ENCODE measurements around the gene MS4A8. TPM values are rescaled to one million over a fixed set of nuclear protein-coding genes. Genes with fewer than 3 reads are reported as not detected.

MS4A8 gene
- total and polyA plus RNA-seq, 2 of the 4 experiments (the other 2 are of a cell fraction), result not detected

- Histone ChIP-seq H3K56ac (ENCODE audit: extremely low read depth, insufficient read depth, low read length) (no peak overlapping the region), H4K5ac (ENCODE audit: low read depth, low read length) (no peak overlapping the region), H3K4me3 (ENCODE audit: insufficient read depth, low read depth, low read length) (no peak overlapping the region), H2AFZ (replicated peaks; ENCODE audit: low read length, poor library complexity) (no peak overlapping the region), H2AK5ac (ENCODE audit: low read depth, low read length) (no peak overlapping the region), H3K23ac (ENCODE audit: low read depth, low read length) (no peak overlapping the region), H2BK5ac (ENCODE audit: low read depth, low read length, poor library complexity, severe bottlenecking) (no peak overlapping the region), H3K14ac (replicated peaks; ENCODE audit: low read depth, low read length) (no peak overlapping the region), H4K20me1 (ENCODE audit: insufficient read depth, low read length) (no peaks in the 10 kb centered on the region), H3K9me3 (ENCODE audit: control insufficient read depth, insufficient read depth, low read length) (no peaks in the 10 kb centered on the region), H3K4ac (ENCODE audit: low read depth, low read length) (no peak overlapping the region), H2BK20ac (ENCODE audit: low read depth, low read length) (no peak overlapping the region), H4K8ac (ENCODE audit: low read depth in 2 of 2, low read length in 2 of 2) (no peak overlapping the region), H3K4me2 (ENCODE audit: low read depth, low read length) (no peak overlapping the region), H3K4me1 (ENCODE audit: control insufficient read depth, insufficient read depth, low read length) (no peaks in the 10 kb centered on the region), H2AK9ac (replicated peaks; ENCODE audit: low read depth, low read length, poor library complexity) (no peak overlapping the region), H3K27ac (ENCODE audit: insufficient read depth, low read length) (no peak overlapping the region), H3K18ac (ENCODE audit: low read depth, low read length) (no peak overlapping the region), H4K91ac (ENCODE audit: insufficient read depth, low read depth, low read length) (no peak overlapping the region), H3K79me1 (ENCODE audit: low read depth in 1 of 2, low read length in 2 of 2) (no peaks in the 10 kb centered on the region), H2BK120ac (ENCODE audit: low read depth, low read length) (no peak overlapping the region), H3K9ac (ENCODE audit: low read depth, low read length) (no peak overlapping the region), H3K27me3 (ENCODE audit: control insufficient read depth, insufficient read depth, low read length) (no peaks in the 10 kb centered on the region), H2BK15ac (ENCODE audit: low read depth, low read length) (no peak overlapping the region), H3K9me1 (ENCODE audit: insufficient read depth, low read length) (no peaks in the 10 kb centered on the region), H3K36me3 (ENCODE audit: control insufficient read depth, insufficient read depth, low read length) (no peaks in the 10 kb centered on the region)
- no peak for DNase-seq
- no TSS peak for BruUV-seq (replicated peaks)
- 28% methylated on average over 4 of the region's 4 CpGs; no CpG with 5 or more reads in 1 of the 2 experiments for WGBS, 2 experiments (ENCODE audit: extremely low coverage in 2 of 2, insufficient read length in 1 of 2)
- ChIA-PET CTCF (no interaction called here), POLR2A (ENCODE audit: unreplicated experiment) (no interaction called here)
- intact Hi-C loops (cut with micrococcal nuclease), result no loop called here
- in situ Hi-C loops (cut with MboI; ENCODE audit: low sequenced_read_pairs), result no loop called here
- TF ChIP-seq NFE2L2 (IDR thresholded peaks at IDR 0.05; ENCODE audit: low read depth, low read length), result no peak
- TF ChIP-seq MXI1 (IDR thresholded peaks at IDR 0.05; ENCODE audit: borderline replicate concordance, low read depth, low read length), result no peak
- TF ChIP-seq USF2 (IDR thresholded peaks at IDR 0.05; ENCODE audit: low read depth, low read length), result no peak
- TF ChIP-seq CEBPB (IDR thresholded peaks at IDR 0.05; ENCODE audit: low read depth, low read length), result no peak
- no peak for TF ChIP-seq MAFK (IDR thresholded peaks at IDR 0.05; ENCODE audit: low read depth, low read length)
- TF ChIP-seq BHLHE40 (IDR thresholded peaks at IDR 0.05; ENCODE audit: low read depth, low read length), result no peak
- TF ChIP-seq SMC3 (IDR thresholded peaks at IDR 0.05; ENCODE audit: low read depth, low read length), result no peak
- no peak for TF ChIP-seq FOS (IDR thresholded peaks at IDR 0.05; ENCODE audit: low read depth, low read length)
- TF ChIP-seq RFX5 (IDR thresholded peaks at IDR 0.05; ENCODE audit: low read depth, low read length), result no peak
- no peak; the same call in 1 of the 2 replicates for TF ChIP-seq CTCF (conservative IDR thresholded peaks at IDR 0.05; ENCODE audit: low read depth, low read length)
- TF ChIP-seq POLR2A (IDR thresholded peaks at IDR 0.05; ENCODE audit: low read depth, low read length), result no peak
- TF ChIP-seq MAZ (IDR thresholded peaks at IDR 0.05; ENCODE audit: borderline replicate concordance, low read depth, low read length), result no peak
- no peak for TF ChIP-seq RCOR1 (IDR thresholded peaks at IDR 0.05; ENCODE audit: insufficient replicate concordance, low read length)
- ATAC-seq (ENCODE audit: low read depth), result no peak
- dilution Hi-C loops (cut with HindIII; ENCODE audit: low sequenced_read_pairs, unreplicated experiment), result no loop called here
Observed at GRCh38 chr11:60710482-60710881, 11.1 kb downstream of the MS4A8 start.

All from IMR-90 (cell line).